K562 (cell line): Measurements from ENCODE around the gene AFAP1. TPM values are rescaled to one million over a fixed set of nuclear protein-coding genes. Genes with fewer than 3 reads are reported as not detected.

Source experiments
- ATAC-seq: fragments of 200-7000 bp; cut with Tn5 transposase; 3 replicates; pipeline ENCODE4 v1.9.1; 2020; ENCODE audit warnings: moderate library complexity
- BruUV-seq: library from RNA; stranded (reverse); fragments of 400-500 nt; replicated peaks from 2 replicates; lab custom pipeline; 2021; lab: Mats Ljungman, UMichigan
- CTCF ChIA-PET: fragments of 300-600 bp; formaldehyde crosslinking; extraction: SDS; loops from one replicate; lab custom pipeline; 2021; ENCODE audit warnings: low intra/inter-chr PET ratio; lab: Yijun Ruan, JAX
- POLR2A ChIA-PET: fragments of 300-600, 350-650 bp; sonication (Branson Sonifier 250); formaldehyde crosslinking; extraction: SDS; loops from one replicate; lab custom pipeline; 2021; ENCODE audit warnings: antibody characterized with exemption, inconsistent platforms; lab: Yijun Ruan, JAX
- DNase-seq, 4 experiments: peaks; one replicate each; pipeline versions ENCODE4 v3.0.0 to v3.0.0-alpha.2; 2011 to 2018; ENCODE audit warnings: low spot score in 3 of 4, mixed read lengths in 3 of 4; ENCODE audit errors: extremely low read depth in 1 of 4
- FAIRE-seq: peaks from 2 replicates; lab custom pipeline; 2011; peaks lifted over from hg19 to GRCh38; lab: Jason Lieb, UNC
- H2AFZ ChIP-seq: 2 replicates; pipeline ENCODE4 v1.6.0; 2011; ENCODE audit warnings: low read depth, low read length, control low read depth, inconsistent platforms
- H3K27ac ChIP-seq: fragments of 200-600 bp; 3 replicates; pipeline ENCODE4 v1.8.0; 2011; ENCODE audit warnings: low read depth, mild to moderate bottlenecking, control low read depth, inconsistent platforms, low read length, moderate library complexity, mixed read lengths; ENCODE audit errors: extremely low read depth
- H3K27me3 ChIP-seq, 2 experiments: fragments of 300-600 bp in 1 of 2; 2 replicates in 1 of 2; 3 replicates in 1 of 2; pipeline versions ENCODE4 v1.6.0 to v1.8.0; 2011; ENCODE audit warnings: inconsistent platforms in 2 of 2, low read length in 2 of 2, mild to moderate bottlenecking in 1 of 2, mixed read lengths in 1 of 2, moderate library complexity in 1 of 2; ENCODE audit not compliant: control insufficient read depth in 2 of 2, insufficient read depth in 2 of 2
- H3K36me3 ChIP-seq: fragments of 300-600 bp; 3 replicates; pipeline ENCODE4 v1.8.0; 2011; ENCODE audit warnings: mild to moderate bottlenecking, low read length, inconsistent platforms; ENCODE audit not compliant: control insufficient read depth, insufficient read depth
- H3K4me1 ChIP-seq, 2 experiments: fragments of 200-600 bp in 1 of 2; replicated peaks in 1 of 2; 2 replicates in 1 of 2; 3 replicates in 1 of 2; pipeline versions ENCODE4 v1.5.1 to v1.8.0; 2011; ENCODE audit warnings: inconsistent platforms in 2 of 2, low read length in 2 of 2, mild to moderate bottlenecking in 1 of 2, mixed read lengths in 1 of 2, moderate library complexity in 1 of 2; ENCODE audit not compliant: control insufficient read depth in 2 of 2, insufficient read depth in 2 of 2
- H3K4me2 ChIP-seq: 2 replicates; pipeline ENCODE4 v1.6.1; 2011; ENCODE audit warnings: low read length, control low read depth, inconsistent platforms, mixed read lengths; ENCODE audit not compliant: insufficient read depth
- H3K4me3 ChIP-seq: fragments of 200-600 bp; sonication (generic), shearing (Covaris generic); 2 replicates; pipeline ENCODE4 v1.5.1; 2016; ENCODE audit warnings: control low read depth, inconsistent platforms
- H3K79me2 ChIP-seq: fragments of 200-600 bp; 3 replicates; pipeline ENCODE4 v1.8.0; 2011; ENCODE audit warnings: low read length, inconsistent platforms; ENCODE audit not compliant: control insufficient read depth, insufficient read depth
- H3K9ac ChIP-seq, 2 experiments: 2 replicates each; pipeline versions ENCODE4 v1.6.0 to v1.6.1; 2011; ENCODE audit warnings: low read depth in 2 of 2, low read length in 2 of 2, control low read depth in 1 of 2, inconsistent platforms in 1 of 2, mild to moderate bottlenecking in 1 of 2, mixed read lengths in 1 of 2; ENCODE audit not compliant: insufficient read depth in 1 of 2
- H3K9me1 ChIP-seq: one replicate; pipeline ENCODE4 v1.6.0; 2011; ENCODE audit warnings: inconsistent platforms, mild to moderate bottlenecking, low read length, moderate library complexity; ENCODE audit not compliant: control insufficient read depth, insufficient read depth
- H3K9me3 ChIP-seq: replicated peaks from 2 replicates; pipeline ENCODE4 v1.5.1; 2011; ENCODE audit warnings: low read depth, low read length, inconsistent platforms; ENCODE audit not compliant: control insufficient read depth, insufficient read depth
- H4K20me1 ChIP-seq: replicated peaks from 2 replicates; pipeline ENCODE4 v1.6.1; 2011; ENCODE audit warnings: low read length, inconsistent platforms, mixed read lengths; ENCODE audit not compliant: control insufficient read depth, insufficient read depth
- ARID1B ChIP-seq: fragments of 450-650 bp; IDR thresholded peaks from 2 replicates; pipeline ENCODE4 v1.6.1; 2016; ENCODE audit warnings: antibody characterized with exemption, mild to moderate bottlenecking, inconsistent platforms
- SETDB1 ChIP-seq: IDR thresholded peaks from one replicate; pipeline ENCODE4 v1.6.1; 2012; ENCODE audit warnings: low read length, control low read depth, inconsistent platforms
- ZNF583 ChIP-seq: fragments of 250-450 bp; sonication (Bioruptor Pico); IDR thresholded peaks from 2 replicates; pipeline ENCODE4 v1.4.0; 2020
- ZNF586 ChIP-seq: fragments of 450-650 bp; formaldehyde crosslinking; conservative IDR thresholded peaks from 2 replicates; pipeline ENCODE4 v1.4.0; 2020; ENCODE audit warnings: mild to moderate bottlenecking, moderate library complexity
- WGBS: fragments of 100-300 bp; shearing (Covaris generic); methylation state at CpG from one replicate; pipeline ENCODE4 v1.1.6; 2016; ENCODE audit warnings: low coverage, mixed read lengths; ENCODE audit not compliant: insufficient coverage; ENCODE audit errors: missing lambda C conversion rate; 5-methylcytosine and 5-hydroxymethylcytosine counted together
- in situ Hi-C: fragments of 300-500 bp; cut with MboI; formaldehyde crosslinking; loops from 4 replicates; pipeline ENCODE4 v1.15.0; 2018; ENCODE audit warnings: inconsistent platforms, mixed read lengths
- intact Hi-C: fragments of 100-400 bp; cut with micrococcal nuclease; formaldehyde crosslinking; loops from 2 replicates; pipeline ENCODE4 v1.14.2; 2022
- polyA plus RNA-seq, 8 experiments: library from polyadenylated mRNA; depleted of rRNA in 4 of 8; stranded (reverse) in 5 of 8; unstranded in 3 of 8; fragments of >200 nt; fragmentation: Nextera tagmentation in 2 of 8; fragmentation: Illumina TruSeq in 1 of 8; extraction: Ambion mirVana in 2 of 8; extraction: Trizol in 1 of 8; gene quantifications; 2 replicates each; pipeline versions ENCODE4 v1.2.1 to v1.2.3, GENCODE V29; 2011 to 2014; ENCODE audit warnings: inconsistent platforms in 1 of 8, missing spikeins in 1 of 8
- total RNA-seq, 7 experiments: library from RNA; depleted of rRNA in 6 of 7; stranded (reverse); fragments of >200 nt in 6 of 7; fragmentation: Illumina TruSeq in 2 of 7; extraction: Trizol in 2 of 7; gene quantifications; 2 replicates each; pipeline versions ENCODE4 v1.2.1 to v1.2.3, GENCODE V29; 2011 to 2021; ENCODE audit warnings: low replicate concordance in 1 of 7
- TF ChIP-seq, protein P1 (sequence below): fragments of 450-650 bp; conservative IDR thresholded peaks from 2 replicates; pipeline ENCODE4 v1.6.1; 2016; ENCODE audit warnings: missing genetic modification characterization, low read depth, mild to moderate bottlenecking, control low read depth, missing compliant biosample characterization

Gene AFAP1
- total and polyA plus RNA-seq, 9 of the 15 experiments (the other 6 are each of a cell fraction or from before 2014, with no cell fraction given) = 0.07 to 0.42 (median 0.12) TPM; not detected in 1

DNA sequence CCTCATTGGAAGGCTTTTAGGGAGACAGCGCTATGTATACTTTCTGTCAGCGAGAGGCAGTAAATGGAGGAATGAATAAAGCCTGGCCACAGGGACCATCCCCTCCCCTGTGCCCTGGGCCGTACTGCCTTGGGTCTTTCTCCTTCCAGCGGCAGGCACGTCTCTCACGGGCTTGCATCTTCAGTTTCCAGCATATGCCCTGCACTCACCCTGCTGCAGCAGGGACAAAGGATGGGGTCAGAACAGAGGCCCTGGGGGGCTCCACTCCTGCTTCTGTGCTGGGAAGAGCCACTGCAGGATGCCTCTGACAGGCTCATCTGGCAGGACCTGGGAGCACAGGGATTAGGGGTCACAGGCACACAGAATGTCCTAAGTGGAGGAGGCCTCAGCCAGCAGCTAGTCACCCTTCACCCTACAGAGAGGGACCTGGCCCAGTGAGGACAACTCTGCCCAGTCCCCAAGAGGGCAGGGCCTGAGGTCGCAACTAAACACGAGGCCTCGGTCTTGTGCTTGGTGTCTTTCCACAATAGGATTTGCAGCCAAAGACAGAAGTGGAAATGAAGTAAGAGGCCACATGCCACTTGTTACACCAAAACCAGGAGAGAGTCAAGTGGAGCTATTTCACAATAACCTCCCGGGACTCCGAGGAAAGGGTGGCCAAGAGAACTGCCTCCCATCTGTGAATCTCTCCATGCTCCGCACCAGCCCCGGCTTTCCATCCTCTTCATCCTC, 150.8 kb downstream of the AFAP1 start:
- no peaks in the 10 kb centered on the region; a peak in 1 of 5 replicates for H3K4me1 ChIP-seq
- in situ Hi-C loops (no loop called here), intact Hi-C loops (no loop called here)
- no peaks in the 10 kb centered on the region for H3K79me2 ChIP-seq
- H3K27ac ChIP-seq = no peak overlapping the region
- POLR2A ChIA-PET = no interaction called here
- no TSS peak for BruUV-seq
- CTCF ChIA-PET = no interaction called here
- H3K9me3 ChIP-seq = no peaks in the 10 kb centered on the region
- no peak for DNase-seq
- no peak overlapping the region for H3K9ac ChIP-seq
- no peak for FAIRE-seq
- no peaks in the 10 kb centered on the region for H3K36me3 ChIP-seq
- no peak overlapping the region for H2AFZ ChIP-seq
- H3K4me2 ChIP-seq = no peak overlapping the region
- peaks cover 19 to 37% of the 10 kb centered on the region in 2 experiments; a peak in 4 of 5 replicates for H3K27me3 ChIP-seq
- ATAC-seq = no peak
- no peaks in the 10 kb centered on the region for H3K9me1 ChIP-seq
- 4% methylated on average over 13 of the region's 13 CpGs for WGBS
- TF ChIP-seq ARID1B (no peak), SETDB1 (no peak), ZNF586 (no peak), ZNF583 (CRISPR knock-in tag) (no peak)
- TF ChIP-seq, protein P1, sequence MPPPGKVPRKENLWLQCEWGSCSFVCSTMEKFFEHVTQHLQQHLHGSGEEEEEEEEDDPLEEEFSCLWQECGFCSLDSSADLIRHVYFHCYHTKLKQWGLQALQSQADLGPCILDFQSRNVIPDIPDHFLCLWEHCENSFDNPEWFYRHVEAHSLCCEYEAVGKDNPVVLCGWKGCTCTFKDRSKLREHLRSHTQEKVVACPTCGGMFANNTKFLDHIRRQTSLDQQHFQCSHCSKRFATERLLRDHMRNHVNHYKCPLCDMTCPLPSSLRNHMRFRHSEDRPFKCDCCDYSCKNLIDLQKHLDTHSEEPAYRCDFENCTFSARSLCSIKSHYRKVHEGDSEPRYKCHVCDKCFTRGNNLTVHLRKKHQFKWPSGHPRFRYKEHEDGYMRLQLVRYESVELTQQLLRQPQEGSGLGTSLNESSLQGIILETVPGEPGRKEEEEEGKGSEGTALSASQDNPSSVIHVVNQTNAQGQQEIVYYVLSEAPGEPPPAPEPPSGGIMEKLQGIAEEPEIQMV (tag) = no peak
- H3K4me3 ChIP-seq = no peak overlapping the region
- no peaks in the 10 kb centered on the region; the same call in 1 of the 2 replicates for H4K20me1 ChIP-seq
